HG03457 (cell line): ENCODE measurements around the gene SESN1.
A peak's percentile ranks its signal among the peaks of the same experiment; 100 is the strongest.
"Not testable (repeated sequence)": the region's sequence is repeated elsewhere in the genome, so short reads cannot be mapped to it uniquely, and the experiment has no call there.

Experiments
- ATAC-seq: cut with Tn5 transposase; IDR thresholded peaks from one replicate; pipeline ENCODE4 v1.9.1; 2021; ENCODE audit warnings: moderate number of reproducible peaks; ENCODE audit not compliant: unreplicated experiment

Gene SESN1

DNA sequence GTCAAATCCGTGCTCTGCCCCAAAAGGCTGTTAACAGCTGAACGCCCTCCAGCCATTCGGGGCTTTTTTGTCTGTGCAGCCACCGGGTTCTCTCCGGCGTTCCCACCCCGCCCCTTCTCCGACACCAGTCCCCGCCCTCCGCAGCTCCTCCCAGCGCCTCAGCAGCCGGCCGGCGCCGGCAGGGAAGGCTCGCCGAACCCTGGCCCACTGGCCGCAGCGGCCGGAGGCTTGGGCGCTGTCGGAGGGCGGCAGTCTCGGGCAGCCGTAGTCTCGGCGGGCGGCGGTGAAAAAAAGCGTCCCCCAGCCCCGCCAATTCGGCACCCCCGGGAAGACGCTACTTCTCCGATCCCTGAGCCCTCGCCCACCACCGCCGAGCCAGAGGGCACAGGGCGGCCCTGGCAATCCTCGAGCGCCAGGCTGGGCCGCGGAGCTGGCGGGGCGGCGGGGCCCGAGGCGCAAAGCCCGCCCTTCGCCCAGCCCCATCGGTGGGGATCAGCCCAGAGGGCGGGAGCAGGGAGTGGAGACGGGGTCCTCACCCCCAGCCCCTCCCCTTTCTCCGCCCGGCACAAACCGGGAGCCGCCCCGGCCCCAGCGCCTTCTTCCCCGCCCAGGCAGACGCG lies at the start of gene SESN1:
Gene SESN1 (minus strand): TSS at position 431 of the 620 bp plus-strand sequence. CDS start 773 bp downstream, outside the sequence.
- peak; percentile 42 for ATAC-seq

GRCh38 chr6:109143191-109143590 lies 48.5 kb upstream of the SESN1 start:
- ATAC-seq, result no peak

DNA sequence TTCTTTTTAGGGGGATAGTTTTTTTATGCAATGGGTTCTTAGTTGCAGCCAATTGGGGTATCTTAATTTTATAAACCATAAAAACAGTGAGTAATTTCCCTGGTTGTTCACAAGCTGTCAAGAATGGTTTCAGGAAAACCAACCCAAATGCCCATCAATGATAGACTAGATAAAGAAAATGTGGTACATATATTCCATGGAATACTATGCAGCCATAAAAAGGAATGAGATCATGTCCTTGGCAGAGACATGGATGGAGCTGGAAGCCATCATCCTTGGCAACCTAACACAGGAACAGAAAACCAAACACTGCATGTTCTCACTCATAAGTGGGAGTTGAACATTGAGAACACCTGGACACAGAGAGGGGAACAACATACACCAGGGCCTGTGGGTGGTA lies 47.4 kb upstream of the SESN1 start:
- ATAC-seq, result not testable (repeated sequence)

DNA sequence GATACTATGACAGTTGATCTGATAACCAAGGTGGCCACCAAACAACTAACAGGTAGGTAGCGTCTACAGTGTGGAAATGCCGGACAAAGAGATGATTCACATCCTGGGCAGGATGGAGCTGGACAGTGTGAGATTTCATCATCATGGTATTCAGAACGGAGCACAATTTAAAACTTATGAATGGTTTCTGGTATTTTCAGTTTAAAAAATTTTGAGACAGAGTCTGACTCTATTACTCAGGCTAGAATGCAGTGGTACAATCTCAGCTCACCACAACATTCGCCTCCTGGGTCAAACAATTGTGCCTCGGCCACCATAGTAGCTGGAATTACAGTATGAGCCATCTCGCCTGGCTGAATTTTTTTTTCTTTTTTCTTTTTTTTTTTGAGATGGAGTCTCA lies 44.5 kb upstream of the SESN1 start:
- ATAC-seq, result no peak

DNA sequence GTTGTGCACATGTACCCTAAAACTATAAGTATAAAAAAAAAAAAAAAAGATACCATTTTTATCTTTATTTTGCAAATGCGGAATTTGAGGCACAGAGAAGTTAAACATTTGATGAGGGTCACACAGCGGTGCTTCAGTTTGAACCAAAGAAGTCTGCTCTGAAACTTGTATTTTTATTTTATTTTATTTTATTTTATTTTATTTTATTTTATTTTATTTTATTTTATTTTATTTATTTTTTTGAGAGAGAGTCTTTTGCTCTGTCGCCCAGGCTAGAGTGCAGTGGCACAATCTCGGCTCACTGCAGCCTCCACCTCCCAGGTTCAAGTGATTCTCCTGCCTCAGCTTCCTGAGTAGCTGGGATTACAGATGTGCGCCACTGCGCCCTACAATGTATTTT lies 41.9 kb upstream of the SESN1 start:
- ATAC-seq, result not testable (repeated sequence)

DNA sequence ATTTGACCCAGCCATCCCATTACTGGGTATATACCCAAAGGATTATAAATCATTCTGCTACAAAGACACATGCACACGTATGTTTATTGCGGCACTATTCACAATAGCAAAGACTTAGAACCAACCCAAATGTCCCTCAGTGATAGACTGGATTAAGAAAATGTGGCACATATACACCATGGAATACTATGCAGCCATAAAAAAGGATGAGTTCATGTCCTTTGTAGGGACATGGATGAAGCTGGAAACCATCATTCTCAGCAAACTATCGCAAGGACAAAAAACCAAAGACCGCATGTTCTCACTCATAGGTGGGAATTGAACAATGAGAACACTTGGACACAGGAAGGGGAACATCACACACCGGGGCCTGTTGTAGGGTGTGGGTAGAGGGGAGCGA lies 41.4 kb upstream of the SESN1 start:
- not testable (repeated sequence) for ATAC-seq

GRCh38 chr6:109135600-109135999 lies 41.0 kb upstream of the SESN1 start:
- ATAC-seq, result not testable (repeated sequence)

GRCh38 chr6:109130065-109130464 lies 35.4 kb upstream of the SESN1 start:
- no peak for ATAC-seq

DNA sequence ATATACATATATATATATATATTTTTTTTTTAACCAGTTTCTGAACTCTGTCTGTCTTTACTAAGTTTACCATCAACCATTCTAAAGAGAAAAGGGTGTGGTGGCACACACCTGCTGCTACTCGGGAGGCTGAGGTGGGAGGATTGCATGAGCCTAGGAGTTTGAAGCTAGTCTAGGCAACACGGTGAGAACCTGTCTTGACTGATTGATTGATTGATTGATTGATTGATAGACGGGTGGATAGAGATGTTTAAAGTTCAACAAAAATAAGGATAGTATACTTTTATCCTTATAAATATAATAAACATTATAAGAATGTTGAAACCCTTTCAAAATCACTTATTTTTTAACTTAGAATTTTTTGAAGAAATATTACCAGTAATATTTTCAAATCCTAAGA lies 30.9 kb upstream of the SESN1 start:
- no peak for ATAC-seq

- ATAC-seq, result no peak
These were observed 29.6 kb upstream of the SESN1 start for GRCh38 chr6:109124219-109124618.

DNA sequence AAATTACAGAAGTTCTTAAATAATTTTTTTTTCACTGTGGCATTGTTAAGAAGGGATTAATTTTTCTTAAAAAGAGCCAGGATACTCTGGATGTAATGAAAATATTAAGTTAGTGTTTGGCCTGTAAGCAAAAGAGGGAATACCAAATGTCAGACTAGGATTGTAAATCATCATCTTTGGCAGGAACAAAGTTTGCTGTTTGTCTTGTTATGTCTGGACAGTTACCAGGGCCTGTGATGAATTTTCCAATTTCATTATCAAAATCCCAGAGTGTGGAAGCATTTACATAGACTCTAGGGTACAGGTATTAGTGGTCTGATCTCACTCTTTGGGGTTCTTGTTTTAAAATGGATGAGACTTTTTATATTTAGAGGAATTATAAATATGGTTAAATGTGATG lies 26.8 kb upstream of the SESN1 start:
- no peak for ATAC-seq

- no peak for ATAC-seq
These were observed 24.3 kb upstream of the SESN1 start for GRCh38 chr6:109118871-109119354.

- no peak for ATAC-seq
These were observed 23.7 kb upstream of the SESN1 start for GRCh38 chr6:109118337-109118736.

DNA sequence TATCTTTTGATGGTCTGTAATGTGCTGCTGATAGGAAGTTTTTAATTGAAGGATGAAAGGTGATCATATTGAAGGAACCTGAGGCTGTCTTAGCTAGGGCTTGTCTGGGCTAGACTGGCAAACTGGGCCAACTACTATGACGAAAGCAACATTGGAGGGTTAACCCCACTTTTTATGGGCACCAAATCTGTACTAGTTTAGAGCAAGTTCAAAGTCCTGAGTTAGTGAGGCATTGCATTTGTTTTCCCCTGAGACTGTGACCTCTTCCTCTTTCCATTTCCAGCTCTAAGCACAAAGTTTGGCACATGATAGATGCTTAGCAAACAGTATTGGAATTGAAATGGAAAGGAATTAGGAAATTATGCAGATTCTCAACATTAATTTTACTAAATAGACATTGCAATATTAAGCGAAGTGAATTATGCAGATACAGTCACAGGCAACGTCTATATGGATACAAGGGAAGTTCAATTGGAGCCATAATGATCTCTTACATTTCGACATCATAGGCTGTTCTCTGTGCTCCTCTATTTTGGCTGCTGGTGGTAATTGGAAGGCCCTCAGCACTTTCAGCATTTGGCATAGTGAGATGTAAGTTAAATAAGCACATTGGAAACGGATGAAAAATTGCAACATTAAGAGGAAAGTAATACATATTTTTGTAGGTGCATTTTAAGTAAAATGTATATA lies 22.8 kb upstream of the SESN1 start:
- peak; percentile 51 for ATAC-seq

GRCh38 chr6:109112663-109113062 lies 18.0 kb upstream of the SESN1 start:
- ATAC-seq, result not testable (repeated sequence)

DNA sequence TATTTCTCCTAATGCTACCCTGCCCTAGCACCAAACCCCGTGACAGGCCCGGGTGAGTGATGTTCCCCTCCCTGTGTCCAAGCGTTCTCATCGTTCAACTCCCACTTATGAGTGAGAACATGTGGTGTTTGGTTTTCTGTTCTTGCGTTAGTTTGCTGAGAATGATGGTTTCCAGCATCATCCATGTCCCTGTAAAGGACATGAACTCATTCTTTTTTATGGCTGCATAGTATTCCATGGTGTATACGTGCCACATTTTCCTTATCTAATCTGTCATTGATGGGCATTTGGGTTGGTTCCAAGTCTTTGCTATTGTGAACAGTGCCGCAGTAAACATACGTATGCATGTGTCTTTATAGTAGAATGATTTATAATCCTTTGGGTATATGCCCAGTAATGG lies 15.0 kb upstream of the SESN1 start:
- not testable (repeated sequence) for ATAC-seq

DNA sequence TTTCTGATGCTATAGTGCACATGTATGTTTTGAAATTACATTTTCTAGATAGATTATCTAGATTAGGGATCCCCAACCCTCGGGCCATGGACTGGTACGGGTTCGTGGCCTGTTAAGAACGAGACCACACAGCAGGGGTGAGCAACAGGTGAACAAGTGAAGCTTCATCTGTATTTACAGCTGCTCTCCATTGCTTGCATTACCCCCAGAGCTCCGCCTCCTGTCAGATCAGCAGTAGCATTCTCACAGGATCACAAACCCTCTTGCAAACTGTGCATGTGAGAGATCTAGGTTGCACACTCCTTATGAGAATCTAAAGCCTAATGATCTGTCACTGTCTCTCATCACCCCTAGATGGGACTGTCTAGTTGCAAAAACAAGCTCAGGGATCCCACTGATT lies 11.0 kb upstream of the SESN1 start:
- no peak for ATAC-seq

- ATAC-seq, result no peak
These were observed 9.9 kb upstream of the SESN1 start for GRCh38 chr6:109104512-109104911.

DNA sequence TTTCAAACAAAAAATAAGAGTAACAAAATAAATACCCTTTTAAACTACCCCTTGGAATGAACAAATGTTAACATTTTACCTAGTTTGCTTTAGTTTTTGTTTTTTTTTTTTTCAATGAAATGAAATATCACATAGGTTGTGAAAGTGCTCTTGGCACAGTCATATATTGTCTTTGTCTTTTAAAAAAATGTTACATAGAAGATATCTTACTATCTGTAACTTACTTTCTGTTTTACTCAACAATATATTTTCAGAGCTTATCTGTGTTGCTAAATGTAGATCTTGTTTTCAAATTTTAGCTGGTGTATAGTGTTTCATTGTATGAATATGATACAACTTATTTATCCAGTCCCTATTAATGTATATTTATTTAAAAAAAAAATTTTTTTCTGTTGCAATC lies 9.3 kb upstream of the SESN1 start:
- no peak for ATAC-seq

DNA sequence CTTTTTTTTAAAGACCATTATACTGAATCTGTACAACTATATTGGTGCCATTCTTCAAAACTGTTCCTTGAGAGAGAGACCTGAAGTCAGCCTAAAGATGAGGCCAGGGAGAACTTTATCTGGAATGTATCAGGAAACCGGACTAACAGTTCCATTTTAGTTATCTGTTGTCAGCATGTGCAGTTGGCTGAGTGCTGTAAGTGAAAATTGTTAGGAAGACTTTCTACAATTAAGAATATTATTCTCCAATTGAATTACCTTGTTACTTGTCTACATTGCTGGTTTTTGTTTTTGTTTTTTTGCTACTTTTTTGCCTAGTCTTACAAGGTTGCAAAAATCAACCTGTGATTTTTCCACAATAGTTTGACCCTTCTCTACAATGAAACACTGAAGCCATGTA lies 8.1 kb upstream of the SESN1 start:
- no peak for ATAC-seq

DNA sequence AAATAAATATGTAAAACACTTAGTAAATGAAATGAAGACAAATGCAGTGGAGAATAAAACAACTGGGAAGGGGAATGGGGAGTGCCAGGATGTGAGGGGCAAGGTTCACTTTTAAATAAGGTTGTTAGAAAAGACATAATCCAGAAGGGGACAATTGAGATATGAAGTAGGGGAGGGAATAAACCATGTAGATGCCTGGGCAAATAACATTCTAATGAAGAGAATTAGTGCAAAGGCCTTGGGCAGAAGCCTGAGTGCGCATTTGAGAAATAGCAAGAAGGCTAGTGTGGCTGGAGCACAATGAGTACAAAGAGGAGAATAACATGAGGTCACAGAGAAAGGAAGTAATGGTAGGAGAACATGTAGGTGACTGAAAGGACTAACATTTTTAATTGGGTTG lies 3.0 kb upstream of the SESN1 start:
- ATAC-seq, result no peak

DNA sequence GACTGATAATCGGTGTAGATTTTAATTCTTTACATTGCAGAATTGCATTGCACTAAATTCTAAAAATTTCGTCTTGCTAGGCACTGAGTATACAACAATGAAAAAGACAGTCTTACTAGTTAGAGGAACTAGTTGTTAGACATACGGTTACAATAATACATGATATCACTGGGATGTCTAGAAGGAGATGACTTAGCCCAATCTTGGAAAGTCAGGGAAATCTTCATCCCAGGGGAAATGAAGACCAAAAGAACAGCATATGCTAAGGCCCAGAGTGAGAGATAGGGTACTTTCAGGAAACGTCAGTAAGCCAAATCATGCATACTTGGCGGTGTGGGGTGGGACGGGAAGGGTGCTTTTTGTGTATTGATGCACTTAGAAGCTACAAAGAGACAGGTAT lies 1.6 kb upstream of the SESN1 start:
- no peak for ATAC-seq

DNA sequence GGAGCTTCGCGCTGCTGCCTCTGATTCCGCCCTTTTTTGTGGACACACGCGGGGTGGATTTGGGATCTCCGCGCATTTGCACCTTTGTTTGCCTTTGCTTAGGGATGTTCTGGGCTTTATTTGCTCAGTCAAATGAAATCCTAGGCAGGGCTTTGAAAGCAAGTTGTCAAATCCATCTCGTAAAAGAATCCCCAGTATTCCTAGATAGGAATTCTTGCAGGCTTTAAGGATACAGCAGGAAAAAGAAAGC lies 1.1 kb upstream of the SESN1 start:
- ATAC-seq, result no peak
